Measurements from ENCODE around the gene SIK1.

Gene SIK1

DNA sequence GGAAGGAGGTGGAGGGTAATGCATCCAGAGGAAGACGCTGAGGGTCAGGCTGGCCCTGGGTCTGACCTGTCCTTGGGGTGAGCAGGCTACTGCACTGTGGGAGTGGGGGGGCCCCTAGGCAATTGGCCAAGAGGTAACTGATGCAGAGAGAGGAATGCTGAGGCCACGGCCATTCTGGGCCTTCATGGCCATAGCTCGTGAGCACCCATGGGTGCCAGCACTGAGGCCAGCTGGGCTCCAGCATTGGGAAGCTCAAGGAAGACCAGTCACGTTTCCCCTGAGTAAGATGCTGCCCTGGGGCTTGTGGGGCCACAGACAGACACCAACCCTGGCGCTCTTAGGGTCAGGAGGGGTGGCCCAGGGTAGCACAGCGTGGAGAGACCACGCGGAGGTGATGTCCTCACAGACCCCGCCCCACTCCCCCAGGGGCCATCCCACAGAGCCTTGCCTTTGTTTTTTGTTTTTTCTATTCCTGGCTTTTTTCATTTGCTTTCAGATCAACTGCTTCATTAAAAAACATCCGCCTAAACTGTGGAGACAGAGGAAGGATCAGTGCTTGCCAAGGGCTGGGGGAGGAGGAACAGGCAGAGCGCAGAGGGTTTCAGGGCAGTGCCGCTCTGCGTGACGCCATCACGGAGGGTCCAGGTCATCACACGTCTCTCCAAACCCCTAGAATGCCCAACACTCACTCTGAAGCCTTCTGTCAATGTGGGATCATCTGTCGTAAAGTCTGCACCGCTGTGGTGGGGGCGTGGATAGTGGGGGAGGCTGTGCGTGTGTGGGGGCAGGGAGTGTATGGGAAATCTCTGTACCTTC is 61.1 kb downstream of the SIK1 start:
- no peak for DNase-seq

GRCh38 chr21:43364851-43365424 is 62.0 kb downstream of the SIK1 start:
- no peak for DNase-seq

Measured in stimulated activated CD4-positive, alpha-beta T cell treated with anti-CD3 and anti-CD28 coated beads, Interleukin-12 subunit alpha, Interleukin-12 subunit beta, amount 100 ng/mL, for 4 hours (primary cell).